GM10266 (cell line): ENCODE data around the gene SRGAP2C.
"Not testable (repeated sequence)": the region's sequence is repeated elsewhere in the genome, so short reads cannot be mapped to it uniquely, and the experiment has no call there.

ENCODE experiments used
- DNase-seq: peaks from one replicate; pipeline ENCODE4 v3.0.0; 2012; ENCODE audit errors: extremely low spot score
- CTCF ChIP-seq: IDR thresholded peaks from 2 replicates; pipeline ENCODE4 v1.5.1; 2012; ENCODE audit warnings: mild to moderate bottlenecking, low read depth; ENCODE audit not compliant: control insufficient read depth, insufficient read depth; ENCODE audit errors: missing control alignments

The SRGAP2C gene

GRCh38 chr1:121408354-121408753 lies 223.6 kb downstream of the SRGAP2C start:
- no peak for TF ChIP-seq CTCF
- no peak for DNase-seq

- TF ChIP-seq CTCF = no peak
- DNase-seq = no peak
Measured at GRCh38 chr1:121413821-121414220, 229.0 kb downstream of the SRGAP2C start.

GRCh38 chr1:121414905-121415304 lies 230.1 kb downstream of the SRGAP2C start:
- DNase-seq = no peak
- TF ChIP-seq CTCF = no peak

- no peak for TF ChIP-seq CTCF
- no peak for DNase-seq
Measured at GRCh38 chr1:121417325-121417923, 232.6 kb downstream of the SRGAP2C start.

- TF ChIP-seq CTCF = no peak
- DNase-seq = no peak
Measured at GRCh38 chr1:121418369-121419049, 233.7 kb downstream of the SRGAP2C start.

- not testable (repeated sequence) for DNase-seq
Measured at GRCh38 chr1:121419050-121419615, 234.4 kb downstream of the SRGAP2C start.

GRCh38 chr1:121421490-121421889 lies 236.7 kb downstream of the SRGAP2C start:
- not testable (repeated sequence) for DNase-seq

- not testable (repeated sequence) for DNase-seq
Measured at GRCh38 chr1:121423956-121424355, 239.2 kb downstream of the SRGAP2C start.

GRCh38 chr1:121433517-121433916 lies 248.7 kb downstream of the SRGAP2C start:
- not testable (repeated sequence) for DNase-seq

GRCh38 chr1:121438862-121439261 lies 254.1 kb downstream of the SRGAP2C start:
- not testable (repeated sequence) for DNase-seq
